ENCODE results near the gene SFT2D3.

The SFT2D3 gene

GRCh38 chr2:127701193-127701650 lies at the start of gene SFT2D3:
TSS of gene SFT2D3 (plus strand) at chr2:127701497. CDS start at chr2:127701529, 32 bp downstream.
- ATAC-seq, result peak; percentile 81
- DNase-seq, result peak; percentile 92

- no peak for ATAC-seq
- no peak for DNase-seq
These were observed 49.2 kb upstream of the SFT2D3 start for GRCh38 chr2:127651971-127652550.

- ATAC-seq (no peak), DNase-seq (no peak)
These were observed 48.4 kb upstream of the SFT2D3 start for GRCh38 chr2:127652786-127653357.

GRCh38 chr2:127653421-127654083 lies 47.7 kb upstream of the SFT2D3 start:
- no peak for ATAC-seq
- no peak for DNase-seq

GRCh38 chr2:127654084-127654837 lies 47.0 kb upstream of the SFT2D3 start:
- DNase-seq, result no peak

GRCh38 chr2:127654838-127655175 lies 46.5 kb upstream of the SFT2D3 start:
- DNase-seq (no peak), ATAC-seq (no peak)

More at GRCh38 chr2:127654084-127654837, 47.0 kb upstream of the SFT2D3 start:
- no peak for ATAC-seq

- DNase-seq (no peak), ATAC-seq (no peak)
These were observed 45.9 kb upstream of the SFT2D3 start for GRCh38 chr2:127655209-127656073.

GRCh38 chr2:127656569-127657231 lies 44.6 kb upstream of the SFT2D3 start:
- DNase-seq, result no peak
- ATAC-seq, result no peak

- ATAC-seq (no peak), DNase-seq (no peak)
These were observed 44.1 kb upstream of the SFT2D3 start for GRCh38 chr2:127657232-127657595.

GRCh38 chr2:127658146-127658545 lies 43.2 kb upstream of the SFT2D3 start:
- ATAC-seq, result no peak
- DNase-seq, result no peak

GRCh38 chr2:127658641-127659407 lies 42.5 kb upstream of the SFT2D3 start:
- ATAC-seq, result no peak
- DNase-seq, result no peak

- no peak for DNase-seq
- no peak for ATAC-seq
These were observed 41.6 kb upstream of the SFT2D3 start for GRCh38 chr2:127659408-127660290.

- DNase-seq, result no peak
- ATAC-seq, result no peak
These were observed 41.1 kb upstream of the SFT2D3 start for GRCh38 chr2:127660291-127660578.

GRCh38 chr2:127661072-127661649 lies 40.1 kb upstream of the SFT2D3 start:
- ATAC-seq, result no peak
- DNase-seq, result no peak

- ATAC-seq (no peak), DNase-seq (no peak)
These were observed 39.3 kb upstream of the SFT2D3 start for GRCh38 chr2:127661949-127662510.

GRCh38 chr2:127662937-127663565 lies 38.2 kb upstream of the SFT2D3 start:
- ATAC-seq (no peak), DNase-seq (no peak)

- DNase-seq (no peak), ATAC-seq (no peak)
These were observed 37.7 kb upstream of the SFT2D3 start for GRCh38 chr2:127663566-127664064.

GRCh38 chr2:127664065-127664894 lies 37.0 kb upstream of the SFT2D3 start:
- DNase-seq (no peak), ATAC-seq (no peak)

Measured in stimulated activated naive CD8-positive, alpha-beta T cell treated with anti-CD3 and anti-CD28 coated beads, Interleukin-15, Interleukin-2, amounts not matched to agents 100 U/mL and 50 U/mL, for 24 hours (primary cell).